Measurements from ENCODE around the gene DCLRE1A.

DNA sequence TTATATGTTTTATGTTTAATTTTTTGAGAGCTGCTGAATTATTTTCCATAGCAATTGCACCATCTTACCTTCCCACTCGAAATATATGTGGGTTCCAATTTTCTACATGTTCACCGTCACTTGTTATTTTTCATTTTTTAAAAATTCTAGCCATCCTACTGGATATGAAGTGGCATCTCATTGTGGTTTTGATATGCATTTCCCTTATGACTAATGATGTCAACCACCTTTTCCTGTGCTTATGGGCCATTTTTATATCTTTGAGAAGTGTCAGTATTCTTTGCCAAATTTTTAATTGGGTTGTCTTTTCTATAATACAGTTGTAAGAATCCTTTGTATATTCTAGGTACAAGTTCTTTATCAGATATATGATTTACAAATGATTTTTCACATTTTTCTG lies 28.4 kb upstream of the DCLRE1A start:
- no peak for TF ChIP-seq CTCF (IDR thresholded peaks at IDR 0.05)
- TF ChIP-seq ZFX (IDR thresholded peaks at IDR 0.05; ENCODE audit: borderline replicate concordance), result no peak
